Mononuclear cell (primary cell): ENCODE data around the gene HMGXB4. TPM values are rescaled to one million over a fixed set of nuclear protein-coding genes. Genes with fewer than 3 reads are reported as not detected.

Experiments used
- H3K27me3 ChIP-seq: 2 replicates; pipeline ENCODE4 v1.6.0; 2011; ENCODE audit warnings: low read length, control low read depth; ENCODE audit not compliant: insufficient read depth
- H3K4me1 ChIP-seq: 2 replicates; pipeline ENCODE4 v1.5.1; 2011; ENCODE audit warnings: mild to moderate bottlenecking, low read length, control low read depth; ENCODE audit not compliant: insufficient read depth
- H3K4me3 ChIP-seq: 2 replicates; pipeline ENCODE4 v1.5.1; 2011; ENCODE audit warnings: mild to moderate bottlenecking, low read length, moderate library complexity
- H3K9me3 ChIP-seq: 2 replicates; pipeline ENCODE4 v1.5.1; 2011; ENCODE audit warnings: low read depth, mild to moderate bottlenecking, control low read depth, low read length
- total RNA-seq: library from RNA; depleted of rRNA; stranded (reverse); fragments of >200 nt; gene quantifications from one replicate; pipeline ENCODE4 v1.2.3, GENCODE V29; 2012

The HMGXB4 gene
- total RNA-seq, 1 donor = 35.1 TPM

- H3K27me3 ChIP-seq = no peaks in the 10 kb centered on the region
- no peaks in the 10 kb centered on the region for H3K9me3 ChIP-seq
- no peaks in the 10 kb centered on the region for H3K4me1 ChIP-seq
- H3K4me3 ChIP-seq = no peak overlapping the region
Observed at GRCh38 chr22:35292786-35293185, 35.5 kb downstream of the HMGXB4 start.

GRCh38 chr22:35296051-35296450 lies 38.8 kb downstream of the HMGXB4 start:
- no peak overlapping the region for H3K4me3 ChIP-seq
- no peaks in the 10 kb centered on the region for H3K27me3 ChIP-seq
- peaks cover 15% of the 10 kb centered on the region for H3K4me1 ChIP-seq
- H3K9me3 ChIP-seq = no peaks in the 10 kb centered on the region

- Histone ChIP-seq H3K4me1 (peaks cover 44% of the 10 kb centered on the region), H3K27me3 (no peaks in the 10 kb centered on the region), H3K4me3 (peak overlapping the region; percentile 68), H3K9me3 (no peaks in the 10 kb centered on the region)
Observed at GRCh38 chr22:35299217-35299672, 42.0 kb downstream of the HMGXB4 start.

GRCh38 chr22:35299673-35300499 lies 42.6 kb downstream of the HMGXB4 start, which contains the start of gene TOM1:
TOM1 (plus strand) TSS chr22:35299894; CDS start chr22:35299929, 35 bp downstream.
- H3K9me3 ChIP-seq = no peaks in the 10 kb centered on the region
- peak within 1 kb of the TSS; percentile 68 for H3K4me3 ChIP-seq
- H3K4me1 ChIP-seq = peaks cover 44% of the 10 kb centered on the region
- no peaks in the 10 kb centered on the region for H3K27me3 ChIP-seq

GRCh38 chr22:35301372-35301874 lies 44.1 kb downstream of the HMGXB4 start:
- no peaks in the 10 kb centered on the region for H3K9me3 ChIP-seq
- H3K27me3 ChIP-seq = no peaks in the 10 kb centered on the region
- peak overlapping the region; percentile 68 for H3K4me3 ChIP-seq
- peaks cover 56% of the 10 kb centered on the region for H3K4me1 ChIP-seq

- Histone ChIP-seq H3K4me1 (peaks cover 73% of the 10 kb centered on the region), H3K27me3 (no peaks in the 10 kb centered on the region), H3K4me3 (no peak overlapping the region), H3K9me3 (no peaks in the 10 kb centered on the region)
Observed at GRCh38 chr22:35303029-35303624, 45.8 kb downstream of the HMGXB4 start.

- peaks cover 81% of the 10 kb centered on the region for H3K4me1 ChIP-seq
- no peaks in the 10 kb centered on the region for H3K27me3 ChIP-seq
- H3K9me3 ChIP-seq = no peaks in the 10 kb centered on the region
Observed at GRCh38 chr22:35305525-35306070, 48.3 kb downstream of the HMGXB4 start.

GRCh38 chr22:35306350-35306967 lies 49.2 kb downstream of the HMGXB4 start:
- H3K4me3 ChIP-seq = no peak overlapping the region

More at GRCh38 chr22:35305525-35306070, 48.3 kb downstream of the HMGXB4 start:
- H3K4me3 ChIP-seq = no peak overlapping the region

GRCh38 chr22:35307372-35307771 lies 50.1 kb downstream of the HMGXB4 start:
- Histone ChIP-seq H3K9me3 (no peaks in the 10 kb centered on the region), H3K27me3 (no peaks in the 10 kb centered on the region), H3K4me1 (peaks cover 79% of the 10 kb centered on the region), H3K4me3 (no peak overlapping the region)

More at GRCh38 chr22:35306350-35306967, 49.2 kb downstream of the HMGXB4 start:
- no peaks in the 10 kb centered on the region for H3K27me3 ChIP-seq
- H3K9me3 ChIP-seq = no peaks in the 10 kb centered on the region
- H3K4me1 ChIP-seq = peaks cover 81% of the 10 kb centered on the region

- Histone ChIP-seq H3K27me3 (no peaks in the 10 kb centered on the region), H3K9me3 (no peaks in the 10 kb centered on the region), H3K4me3 (no peak overlapping the region), H3K4me1 (peaks cover 76% of the 10 kb centered on the region)
Observed at GRCh38 chr22:35307892-35308291, 50.6 kb downstream of the HMGXB4 start.

GRCh38 chr22:35308480-35309021 lies 51.3 kb downstream of the HMGXB4 start:
- Histone ChIP-seq H3K4me1 (peaks cover 71% of the 10 kb centered on the region), H3K9me3 (no peaks in the 10 kb centered on the region), H3K27me3 (no peaks in the 10 kb centered on the region), H3K4me3 (no peak overlapping the region)

- no peaks in the 10 kb centered on the region for H3K9me3 ChIP-seq
- H3K27me3 ChIP-seq = no peaks in the 10 kb centered on the region
- no peak overlapping the region for H3K4me3 ChIP-seq
- H3K4me1 ChIP-seq = peaks cover 63% of the 10 kb centered on the region
Observed at GRCh38 chr22:35310556-35311550, 53.6 kb downstream of the HMGXB4 start.

GRCh38 chr22:35311551-35311999 lies 54.3 kb downstream of the HMGXB4 start:
- Histone ChIP-seq H3K4me1 (peaks cover 59% of the 10 kb centered on the region), H3K9me3 (no peaks in the 10 kb centered on the region), H3K27me3 (no peaks in the 10 kb centered on the region), H3K4me3 (no peak overlapping the region)
